Dedifferentiated amniotic fluid mesenchymal stem cell (primary cell): Measurements from ENCODE around the gene TRDN.

Experiments
- DNase-seq: peaks from one replicate; pipeline ENCODE4 v3.0.0-alpha.2; 2016; ENCODE audit errors: extremely low spot score

The TRDN gene

GRCh38 chr6:123636782-123637181, at the start of gene TRDN:
TRDN (minus strand) TSS chr6:123636950; CDS start chr6:123636775, 175 bp downstream.
- no peak for DNase-seq

GRCh38 chr6:123681957-123682462, 45.3 kb upstream of the TRDN start:
- DNase-seq, result no peak

- DNase-seq, result no peak
Measured at GRCh38 chr6:123677897-123678296, 41.1 kb upstream of the TRDN start.

- DNase-seq, result no peak
Measured at GRCh38 chr6:123676793-123677192, 40.0 kb upstream of the TRDN start.

- no peak for DNase-seq
Measured at GRCh38 chr6:123668965-123669591, 32.3 kb upstream of the TRDN start.

DNA sequence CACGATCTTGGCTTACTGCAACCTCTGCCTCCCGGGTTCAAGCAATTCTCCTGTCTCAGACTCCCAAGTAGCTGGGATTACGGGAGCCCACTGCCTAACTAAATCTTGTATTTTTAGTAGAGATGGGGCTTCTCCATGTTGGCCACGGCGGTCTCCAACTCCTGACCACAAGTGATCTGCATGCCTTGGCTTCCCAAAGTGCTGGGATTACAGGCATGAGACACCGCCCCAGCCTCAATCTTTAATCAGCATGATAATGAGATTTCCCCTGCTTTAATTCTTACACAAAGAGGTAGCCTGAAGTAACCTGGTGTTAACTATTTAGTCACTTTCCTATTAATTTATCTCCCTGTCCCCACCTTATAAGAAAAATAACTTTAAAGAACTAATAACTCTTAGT, 31.3 kb upstream of the TRDN start:
- DNase-seq, result no peak

DNA sequence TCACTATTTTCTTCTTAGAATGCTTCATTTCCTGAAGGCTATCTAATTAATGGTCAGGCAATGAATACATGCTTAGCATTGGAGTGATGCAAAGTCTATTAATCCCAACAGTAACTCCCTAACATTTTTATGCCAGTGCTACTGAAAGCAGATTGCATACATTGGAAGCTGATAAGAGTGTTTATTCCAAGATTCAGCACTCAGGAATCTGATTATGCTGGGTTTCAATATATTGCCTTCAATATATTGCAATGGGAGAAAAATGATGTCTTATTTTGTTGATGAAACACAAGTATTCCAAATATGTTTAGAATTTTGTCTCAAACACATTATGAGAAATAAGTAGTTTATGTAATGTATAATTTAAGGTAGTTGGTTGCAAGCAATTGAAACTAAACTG, 26.7 kb upstream of the TRDN start:
- no peak for DNase-seq

DNA sequence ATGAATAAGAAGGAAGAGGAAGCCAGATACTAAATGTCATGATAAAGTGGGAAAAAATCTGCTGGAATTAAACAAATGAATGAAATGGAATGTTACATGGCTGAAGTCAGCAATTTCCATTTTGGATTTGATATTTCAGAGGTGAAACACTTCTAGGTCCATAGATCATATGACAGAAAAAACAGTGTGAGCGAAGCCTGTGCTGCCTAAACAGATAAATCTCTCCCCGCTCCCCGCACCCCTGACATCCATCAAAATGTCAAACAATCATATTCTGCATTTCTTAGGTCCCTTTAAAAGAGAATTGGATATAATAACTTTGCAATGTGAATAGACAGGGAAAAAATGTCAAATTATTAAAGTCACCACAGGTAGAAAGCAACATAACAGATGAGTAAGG, 26.0 kb upstream of the TRDN start:
- no peak for DNase-seq

DNA sequence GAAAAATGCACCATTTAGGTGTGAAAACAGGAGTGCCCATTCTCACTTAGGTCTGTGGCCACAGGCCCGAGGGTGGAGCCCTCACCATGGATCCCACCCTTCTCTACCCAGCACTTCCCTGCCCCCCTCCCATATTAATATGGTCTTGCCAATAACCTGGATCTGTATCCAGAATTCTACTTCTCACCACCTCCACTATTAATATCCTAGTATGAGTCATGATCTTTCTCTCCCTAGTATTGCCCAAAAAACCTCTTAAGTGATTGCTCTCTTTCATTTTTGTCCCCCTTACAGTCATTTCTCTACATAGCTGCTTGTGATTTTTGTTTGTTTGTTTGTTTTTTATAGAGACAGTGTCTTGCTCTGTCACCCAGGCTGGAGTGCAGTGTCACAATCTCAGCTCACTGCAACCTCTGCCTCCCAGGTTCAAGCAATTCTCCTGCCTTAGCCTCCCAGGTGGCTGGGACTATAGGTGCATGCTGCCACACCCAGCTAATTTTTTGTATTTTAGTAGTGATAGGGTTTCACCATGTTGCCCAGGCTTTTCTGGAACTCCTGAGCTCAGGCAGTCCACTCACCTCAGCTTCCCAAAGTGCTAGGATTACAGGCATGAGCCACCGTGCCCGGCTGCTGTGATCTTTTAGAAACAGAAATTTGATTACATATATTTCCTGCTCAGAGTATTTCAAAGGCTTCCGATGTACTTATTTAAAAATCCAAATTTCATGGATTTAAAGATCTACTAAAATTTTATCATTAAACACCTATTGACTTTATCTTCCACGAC, 24.5 kb upstream of the TRDN start:
- no peak for DNase-seq

DNA sequence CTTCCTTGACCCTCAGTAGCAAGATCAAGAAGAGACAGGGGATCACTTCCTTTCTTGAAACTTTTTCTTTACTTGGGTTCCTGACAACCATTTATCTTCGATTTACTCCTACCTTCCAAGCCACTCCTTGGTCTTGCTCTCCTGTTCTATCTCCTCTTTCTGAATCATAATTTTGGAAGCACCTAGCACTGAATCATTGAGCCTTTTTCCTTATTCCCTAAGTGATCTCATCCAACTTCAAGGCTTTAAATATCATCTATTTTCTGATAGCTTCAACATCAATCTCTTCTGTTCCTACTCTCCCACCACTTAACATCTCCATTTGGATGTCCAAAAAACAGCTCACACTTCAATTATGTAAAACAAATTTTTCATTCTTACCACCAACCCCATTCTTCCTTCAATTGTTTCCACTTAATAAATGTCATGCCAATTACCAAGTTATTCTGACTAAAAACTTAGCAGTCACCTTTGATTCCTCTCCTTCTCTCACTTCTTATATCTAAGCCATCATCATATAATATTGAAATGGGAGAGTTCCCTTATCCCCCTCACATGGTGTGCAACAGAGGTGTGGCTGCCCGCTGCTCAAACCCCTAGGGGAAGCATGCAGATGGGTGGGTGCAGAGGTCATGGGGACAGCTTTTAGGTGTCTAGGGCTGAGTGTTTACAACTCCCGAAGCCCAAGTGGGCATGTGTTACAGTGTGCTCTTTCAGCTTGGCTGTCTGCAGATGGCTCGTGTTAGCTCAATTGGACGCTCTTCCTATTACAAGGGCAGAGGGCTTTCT, 23.4 kb upstream of the TRDN start:
- no peak for DNase-seq

- DNase-seq, result no peak
Measured at GRCh38 chr6:123658848-123659247, 22.1 kb upstream of the TRDN start.

DNA sequence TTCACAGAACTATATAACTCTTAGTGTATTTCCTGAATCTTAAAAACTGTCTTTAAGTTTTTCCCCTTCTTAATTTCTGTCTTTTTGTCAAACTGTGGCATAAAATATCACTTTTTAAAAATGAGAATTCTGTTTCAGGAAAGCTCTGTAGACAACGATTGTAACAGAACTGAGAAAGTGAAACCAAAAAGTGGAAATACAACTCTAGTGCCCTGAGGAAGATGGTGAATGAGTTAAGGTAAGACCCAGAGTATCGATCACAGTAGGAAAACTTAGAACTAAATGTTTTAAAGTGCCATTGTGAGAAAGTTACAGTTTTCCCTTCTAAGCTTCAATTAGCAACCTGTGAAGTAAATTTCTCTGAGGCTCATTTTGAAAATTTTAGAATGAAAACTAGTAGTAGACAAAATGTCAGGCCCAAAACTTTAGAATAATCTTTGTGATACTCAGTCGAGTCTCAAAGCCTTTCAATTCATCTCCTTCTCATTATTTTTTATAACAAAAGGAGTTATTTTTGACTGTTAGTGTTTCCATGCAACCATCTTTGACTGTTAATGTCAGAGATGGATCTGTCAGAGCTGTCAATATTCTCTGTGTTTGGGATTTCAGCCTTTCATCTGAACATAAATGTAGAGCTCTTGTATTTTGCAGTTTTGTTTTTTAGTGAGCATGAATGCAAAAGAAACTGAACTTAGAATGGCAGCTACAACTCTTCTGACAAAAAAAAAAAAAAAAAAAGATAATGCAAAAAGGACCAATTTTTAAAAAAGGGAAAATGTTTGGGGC, 19.0 kb upstream of the TRDN start:
- no peak for DNase-seq

- no peak for DNase-seq
Measured at GRCh38 chr6:123648723-123649122, 12.0 kb upstream of the TRDN start.

- no peak for DNase-seq
Measured at GRCh38 chr6:123648020-123648580, 11.3 kb upstream of the TRDN start.

DNA sequence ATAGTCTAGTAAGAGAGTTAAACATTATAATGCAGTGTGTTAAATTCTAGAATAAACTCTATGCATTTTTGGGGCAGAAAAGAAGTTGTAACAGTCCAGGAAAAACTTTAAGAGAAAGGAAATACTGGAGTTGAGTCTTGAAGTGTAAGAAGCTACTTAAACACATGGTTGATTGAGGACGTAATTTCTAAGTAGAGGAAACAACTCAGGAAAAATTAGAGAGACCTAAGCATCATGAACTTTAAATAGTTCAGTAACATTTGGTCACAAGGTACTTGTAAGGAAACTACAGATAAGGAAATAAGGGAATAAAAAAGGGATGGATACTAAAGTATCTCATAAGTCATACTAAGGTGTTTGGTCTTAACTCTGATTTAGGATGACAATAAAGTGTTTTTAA, 4.7 kb upstream of the TRDN start:
- no peak for DNase-seq

- no peak for DNase-seq
Measured at GRCh38 chr6:123640567-123641187, 3.9 kb upstream of the TRDN start.

DNA sequence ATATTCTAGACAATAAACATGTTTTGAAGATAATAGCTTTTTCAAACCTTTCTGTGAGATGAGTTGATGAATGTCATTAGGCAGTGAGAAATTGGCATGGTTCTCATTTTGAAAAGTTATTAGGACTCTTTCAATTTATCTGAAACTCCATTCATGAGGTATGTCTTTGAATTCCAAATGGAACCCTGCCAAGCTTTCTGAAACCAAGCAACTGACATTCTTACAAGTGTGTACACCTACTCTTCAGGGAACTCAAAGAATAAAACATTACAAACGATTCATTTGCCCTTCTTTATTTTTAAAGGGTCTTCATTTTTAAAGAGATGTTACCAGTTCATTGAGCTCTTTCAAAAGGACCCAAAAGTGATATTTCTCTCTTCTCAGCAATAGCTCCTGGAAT, 2.1 kb upstream of the TRDN start:
- no peak for DNase-seq

GRCh38 chr6:123636282-123636681, 468 bp downstream of the TRDN start:
- DNase-seq, result no peak

DNA sequence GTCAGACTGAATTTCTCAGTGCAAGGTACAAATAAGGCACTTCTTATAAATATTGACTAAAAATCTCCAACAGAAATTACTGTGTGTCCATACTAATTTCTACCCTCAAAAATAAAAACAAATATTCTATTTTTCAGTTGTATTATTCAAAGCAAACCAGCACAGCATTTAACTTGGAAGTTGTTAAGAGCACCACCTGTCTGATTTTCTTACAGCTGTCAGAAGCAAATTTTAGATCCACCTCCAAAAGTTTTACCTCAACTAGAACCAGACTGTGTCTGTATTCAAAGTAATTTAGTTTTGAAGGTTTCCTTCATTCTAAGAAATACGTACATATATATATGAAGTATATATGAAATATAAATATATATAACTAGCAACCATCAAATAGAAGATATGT, 1.2 kb downstream of the TRDN start:
- DNase-seq, result no peak

- DNase-seq, result no peak
Measured at GRCh38 chr6:123635144-123635543, 1.6 kb downstream of the TRDN start.

- DNase-seq, result no peak
Measured at GRCh38 chr6:123632641-123633040, 4.1 kb downstream of the TRDN start.
